Upper lobe of left lung (tissue), 4 donors: Measurements from ENCODE around the gene DNMT3A.

Experiments used
- CTCF ChIP-seq, 6 experiments: fragments of 450-650 bp in 4 of 6; fragments of 200-600 bp in 2 of 6; sonication (generic) in 2 of 6; IDR thresholded peaks; one replicate each; pipeline ENCODE4 v1.5.1; 2016 to 2019; ENCODE audit warnings: antibody characterized with exemption in 6 of 6
- POLR2A ChIP-seq, 4 donors: fragments of 450-650 bp; IDR thresholded peaks; one replicate each; pipeline ENCODE4 v1.5.1; 2016 to 2017; ENCODE audit warnings: antibody characterized with exemption in 4 of 4, mild to moderate bottlenecking in 2 of 4

GRCh38 chr2:25387876-25388449 is 46.2 kb upstream of the DNMT3A start:
- TF ChIP-seq CTCF (IDR thresholded peaks at IDR 0.05): no peak
- no peak for TF ChIP-seq POLR2A (IDR thresholded peaks at IDR 0.05)
